NB4 (cell line): ENCODE measurements around the gene PWP2.
"Not testable (repeated sequence)": the region's sequence is repeated elsewhere in the genome, so short reads cannot be mapped to it uniquely, and the experiment has no call there.

Experiments used
- CTCF ChIP-seq: IDR thresholded peaks from one replicate; pipeline ENCODE4 v1.5.1; 2012; ENCODE audit warnings: low read depth, low read length
- MAX ChIP-seq: IDR thresholded peaks from 2 replicates; pipeline ENCODE4 v1.6.1; 2011; ENCODE audit warnings: low read depth, low read length
- MYC ChIP-seq: IDR thresholded peaks from 2 replicates; pipeline ENCODE4 v1.6.1; 2011; ENCODE audit warnings: low read depth, low read length
- POLR2A ChIP-seq: IDR thresholded peaks from 2 replicates; pipeline ENCODE4 v1.6.1; 2011; ENCODE audit warnings: mild to moderate bottlenecking; ENCODE audit not compliant: insufficient read length; ENCODE audit errors: extremely low read depth

- TF ChIP-seq POLR2A, CTCF, MAX, MYC: not testable (repeated sequence)
Measured at GRCh38 chr21:44165933-44166332, 58.7 kb downstream of the PWP2 start.
